Upper lobe of left lung (tissue), 4 donors: ENCODE measurements around the gene ZBTB26.

Experiments used
- POLR2A ChIP-seq, 4 donors: fragments of 450-650 bp; IDR thresholded peaks; one replicate each; pipeline ENCODE4 v1.5.1; 2016 to 2017; ENCODE audit warnings: antibody characterized with exemption in 4 of 4, mild to moderate bottlenecking in 2 of 4
- TF ChIP-seq, protein P1 (sequence below), 6 experiments: fragments of 450-650 bp in 4 of 6; fragments of 200-600 bp in 2 of 6; sonication (generic) in 2 of 6; IDR thresholded peaks; one replicate each; pipeline ENCODE4 v1.5.1; 2016 to 2019; ENCODE audit warnings: antibody characterized with exemption in 6 of 6

DNA sequence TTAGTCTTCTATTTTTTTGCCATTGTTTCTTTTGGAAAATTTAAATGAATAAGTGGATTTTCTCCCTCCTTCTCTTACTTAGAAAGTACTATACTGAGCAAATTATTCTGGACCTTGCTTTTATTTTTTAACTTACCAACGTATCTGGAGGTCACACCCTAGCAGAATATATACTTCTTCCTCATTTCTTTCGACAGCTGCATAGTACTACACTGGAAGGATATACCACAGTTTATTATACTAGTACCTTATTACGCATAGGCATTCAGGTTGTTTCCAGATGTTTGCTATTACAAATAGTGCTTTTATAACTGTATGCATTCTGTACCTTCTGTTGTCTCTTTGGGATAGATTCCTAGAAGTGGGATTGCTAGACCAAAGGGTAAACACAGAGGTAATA is 42.8 kb downstream of the ZBTB26 start:
- TF ChIP-seq POLR2A (IDR thresholded peaks at IDR 0.05), result no peak
- TF ChIP-seq, protein P1, sequence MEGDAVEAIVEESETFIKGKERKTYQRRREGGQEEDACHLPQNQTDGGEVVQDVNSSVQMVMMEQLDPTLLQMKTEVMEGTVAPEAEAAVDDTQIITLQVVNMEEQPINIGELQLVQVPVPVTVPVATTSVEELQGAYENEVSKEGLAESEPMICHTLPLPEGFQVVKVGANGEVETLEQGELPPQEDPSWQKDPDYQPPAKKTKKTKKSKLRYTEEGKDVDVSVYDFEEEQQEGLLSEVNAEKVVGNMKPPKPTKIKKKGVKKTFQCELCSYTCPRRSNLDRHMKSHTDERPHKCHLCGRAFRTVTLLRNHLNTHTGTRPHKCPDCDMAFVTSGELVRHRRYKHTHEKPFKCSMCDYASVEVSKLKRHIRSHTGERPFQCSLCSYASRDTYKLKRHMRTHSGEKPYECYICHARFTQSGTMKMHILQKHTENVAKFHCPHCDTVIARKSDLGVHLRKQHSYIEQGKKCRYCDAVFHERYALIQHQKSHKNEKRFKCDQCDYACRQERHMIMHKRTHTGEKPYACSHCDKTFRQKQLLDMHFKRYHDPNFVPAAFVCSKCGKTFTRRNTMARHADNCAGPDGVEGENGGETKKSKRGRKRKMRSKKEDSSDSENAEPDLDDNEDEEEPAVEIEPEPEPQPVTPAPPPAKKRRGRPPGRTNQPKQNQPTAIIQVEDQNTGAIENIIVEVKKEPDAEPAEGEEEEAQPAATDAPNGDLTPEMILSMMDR (IDR thresholded peaks at IDR 0.05), result no peak
